ENCODE data around the gene RHCG.

RHCG gene

GRCh38 chr15:89496155-89497098 lies at the start of gene RHCG:
TSS of gene RHCG (minus strand) at chr15:89496583. CDS start at chr15:89496544, 39 bp downstream.
- peaks cover 11% of the 10 kb centered on the region for H3K4me1 Mint-ChIP-seq
- ATAC-seq = peak; percentile 31
- H3K36me3 Mint-ChIP-seq = no peaks in the 10 kb centered on the region
- H3K9me3 Mint-ChIP-seq = no peaks in the 10 kb centered on the region
- H3K27ac Mint-ChIP-seq = no peak within 1 kb of the TSS
- peaks cover 76% of the 10 kb centered on the region for H3K27me3 Mint-ChIP-seq
- peak within 1 kb of the TSS; percentile 55 for H3K4me3 Mint-ChIP-seq

GRCh38 chr15:89543389-89543788 lies 47.0 kb upstream of the RHCG start:
- ATAC-seq = no peak
- Mint-ChIP-seq H3K4me3 (no peak overlapping the region), H3K4me1 (no peaks in the 10 kb centered on the region), H3K9me3 (peaks cover 9% of the 10 kb centered on the region), H3K27me3 (peaks cover 52% of the 10 kb centered on the region), H3K27ac (no peak overlapping the region), H3K36me3 (peaks cover 4% of the 10 kb centered on the region)

- no peak for ATAC-seq
- no peak overlapping the region for H3K27ac Mint-ChIP-seq
- H3K4me3 Mint-ChIP-seq = no peak overlapping the region
- H3K4me1 Mint-ChIP-seq = no peaks in the 10 kb centered on the region
- H3K27me3 Mint-ChIP-seq = peaks cover 49% of the 10 kb centered on the region
- H3K9me3 Mint-ChIP-seq = peaks cover 15% of the 10 kb centered on the region
- H3K36me3 Mint-ChIP-seq = peaks cover 10% of the 10 kb centered on the region
These were observed 46.0 kb upstream of the RHCG start for GRCh38 chr15:89542369-89542768.

- Mint-ChIP-seq H3K4me3 (no peak overlapping the region), H3K27me3 (peaks cover 52% of the 10 kb centered on the region), H3K4me1 (no peaks in the 10 kb centered on the region), H3K27ac (no peak overlapping the region), H3K9me3 (peaks cover 16% of the 10 kb centered on the region), H3K36me3 (peaks cover 10% of the 10 kb centered on the region)
- ATAC-seq = no peak
These were observed 42.6 kb upstream of the RHCG start for GRCh38 chr15:89539027-89539426.

GRCh38 chr15:89533861-89534544 lies 37.6 kb upstream of the RHCG start:
- ATAC-seq = no peak
- Mint-ChIP-seq H3K27me3 (peaks cover 32% of the 10 kb centered on the region), H3K36me3 (peaks cover 9% of the 10 kb centered on the region), H3K9me3 (peaks cover 16% of the 10 kb centered on the region), H3K4me3 (no peak overlapping the region), H3K27ac (no peak overlapping the region), H3K4me1 (no peaks in the 10 kb centered on the region)

- ATAC-seq = no peak
- peaks cover 20% of the 10 kb centered on the region for H3K27me3 Mint-ChIP-seq
- H3K27ac Mint-ChIP-seq = no peak overlapping the region
- peaks cover 7% of the 10 kb centered on the region for H3K9me3 Mint-ChIP-seq
- no peaks in the 10 kb centered on the region for H3K36me3 Mint-ChIP-seq
- no peaks in the 10 kb centered on the region for H3K4me1 Mint-ChIP-seq
- H3K4me3 Mint-ChIP-seq = no peak overlapping the region
These were observed 35.6 kb upstream of the RHCG start for GRCh38 chr15:89531796-89532537.

GRCh38 chr15:89530976-89531375 lies 34.6 kb upstream of the RHCG start:
- Mint-ChIP-seq H3K4me3 (no peak overlapping the region), H3K9me3 (peaks cover 7% of the 10 kb centered on the region), H3K27me3 (peaks cover 20% of the 10 kb centered on the region), H3K4me1 (no peaks in the 10 kb centered on the region), H3K36me3 (no peaks in the 10 kb centered on the region), H3K27ac (no peak overlapping the region)
- no peak for ATAC-seq

GRCh38 chr15:89528757-89529352 lies 32.5 kb upstream of the RHCG start:
- no peaks in the 10 kb centered on the region for H3K4me1 Mint-ChIP-seq
- H3K36me3 Mint-ChIP-seq = no peaks in the 10 kb centered on the region
- H3K4me3 Mint-ChIP-seq = no peak overlapping the region
- H3K27me3 Mint-ChIP-seq = peaks cover 7% of the 10 kb centered on the region
- ATAC-seq = no peak
- H3K9me3 Mint-ChIP-seq = peaks cover 4% of the 10 kb centered on the region
- no peak overlapping the region for H3K27ac Mint-ChIP-seq

- H3K36me3 Mint-ChIP-seq = no peaks in the 10 kb centered on the region
- no peak overlapping the region for H3K4me3 Mint-ChIP-seq
- no peaks in the 10 kb centered on the region for H3K4me1 Mint-ChIP-seq
- no peaks in the 10 kb centered on the region for H3K9me3 Mint-ChIP-seq
- H3K27me3 Mint-ChIP-seq = peaks cover 7% of the 10 kb centered on the region
- ATAC-seq = peak; percentile 41
- no peak overlapping the region for H3K27ac Mint-ChIP-seq
These were observed 30.4 kb upstream of the RHCG start for GRCh38 chr15:89526601-89527441.

- Mint-ChIP-seq H3K9me3 (no peaks in the 10 kb centered on the region), H3K4me1 (no peaks in the 10 kb centered on the region), H3K36me3 (no peaks in the 10 kb centered on the region)
These were observed 29.8 kb upstream of the RHCG start for GRCh38 chr15:89526181-89526580.

GRCh38 chr15:89524184-89524583 lies 27.8 kb upstream of the RHCG start:
- H3K27ac Mint-ChIP-seq = no peak overlapping the region
- no peaks in the 10 kb centered on the region for H3K9me3 Mint-ChIP-seq
- no peaks in the 10 kb centered on the region for H3K4me1 Mint-ChIP-seq
- H3K27me3 Mint-ChIP-seq = peaks cover 7% of the 10 kb centered on the region
- no peaks in the 10 kb centered on the region for H3K36me3 Mint-ChIP-seq
- no peak overlapping the region for H3K4me3 Mint-ChIP-seq
- ATAC-seq = no peak

More at GRCh38 chr15:89526181-89526580, 29.8 kb upstream of the RHCG start:
- Mint-ChIP-seq H3K27me3 (peaks cover 7% of the 10 kb centered on the region), H3K4me3 (no peak overlapping the region), H3K27ac (no peak overlapping the region)
- ATAC-seq = no peak

- no peak for ATAC-seq
- Mint-ChIP-seq H3K4me3 (no peak overlapping the region), H3K27me3 (peaks cover 7% of the 10 kb centered on the region), H3K9me3 (no peaks in the 10 kb centered on the region), H3K27ac (no peak overlapping the region), H3K4me1 (no peaks in the 10 kb centered on the region), H3K36me3 (no peaks in the 10 kb centered on the region)
These were observed 26.7 kb upstream of the RHCG start for GRCh38 chr15:89523101-89523500.

GRCh38 chr15:89521605-89522004 lies 25.2 kb upstream of the RHCG start:
- Mint-ChIP-seq H3K27ac (no peak overlapping the region), H3K4me1 (no peaks in the 10 kb centered on the region), H3K36me3 (no peaks in the 10 kb centered on the region), H3K9me3 (no peaks in the 10 kb centered on the region), H3K4me3 (no peak overlapping the region), H3K27me3 (peaks cover 1% of the 10 kb centered on the region)
- no peak for ATAC-seq

- H3K36me3 Mint-ChIP-seq = no peaks in the 10 kb centered on the region
- no peak overlapping the region for H3K27ac Mint-ChIP-seq
- ATAC-seq = no peak
- H3K27me3 Mint-ChIP-seq = peaks cover 54% of the 10 kb centered on the region
- H3K4me1 Mint-ChIP-seq = no peaks in the 10 kb centered on the region
- no peak overlapping the region for H3K4me3 Mint-ChIP-seq
- H3K9me3 Mint-ChIP-seq = no peaks in the 10 kb centered on the region
These were observed 19.1 kb upstream of the RHCG start for GRCh38 chr15:89515477-89515876.
